OCI-LY1 (cell line): Measurements from ENCODE around the gene TFF3.

Experiments
- CTCF ChIP-seq: fragments of 200-600 bp; sonication (generic), shearing (Covaris generic); IDR thresholded peaks from 2 replicates; pipeline ENCODE4 v1.5.1; 2017; ENCODE audit warnings: mild to moderate bottlenecking, antibody characterized with exemption, low read length, moderate library complexity, mixed read lengths
- EZH2 ChIP-seq: fragments of 200-600 bp; sonication (generic), shearing (Covaris generic); IDR thresholded peaks from 2 replicates; pipeline ENCODE4 v1.8.0; 2017; ENCODE audit warnings: borderline replicate concordance, mixed run types, mild to moderate bottlenecking, antibody characterized with exemption, low read length, moderate library complexity, mixed read lengths

DNA sequence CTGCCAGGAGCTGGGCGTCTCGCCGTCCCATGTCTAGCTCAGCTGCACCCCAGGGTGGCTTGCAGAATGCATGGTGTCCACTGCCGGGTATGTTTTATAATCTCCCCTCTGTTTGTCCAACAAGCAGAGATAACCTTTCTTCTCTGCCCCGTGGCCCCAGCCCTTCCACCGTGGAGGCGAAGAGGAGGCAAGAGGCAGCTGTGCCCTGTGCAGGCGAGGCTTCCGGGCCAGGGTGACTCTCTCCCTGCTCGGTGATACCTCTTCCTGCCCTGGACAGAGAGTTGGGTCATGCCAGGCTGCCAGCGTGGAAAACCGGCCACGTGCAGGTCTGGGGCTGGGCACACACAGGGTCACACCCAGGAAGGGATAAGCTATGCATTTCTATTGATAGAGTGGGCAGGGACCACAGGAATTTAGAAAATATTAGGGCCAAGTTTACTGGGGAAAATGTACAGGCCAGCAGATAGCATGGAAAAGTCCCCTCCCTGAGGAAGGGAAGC, 35.8 kb upstream of the TFF3 start, which contains the start of gene TFF2:
- no peak for TF ChIP-seq CTCF
- no peak for TF ChIP-seq EZH2
